HCT116 (cell line): Measurements from ENCODE around the gene ABLIM1. TPM values are rescaled to one million over a fixed set of nuclear protein-coding genes. Genes with fewer than 3 reads are reported as not detected.

Source experiments
- ATAC-seq: fragments of 200-7000 bp; cut with Tn5 transposase; 2 replicates; pipeline ENCODE4 v1.9.1; 2020; ENCODE audit warnings: mild to moderate bottlenecking, moderate library complexity
- BruUV-seq: library from RNA; stranded (reverse); fragments of 400-500 nt; replicated peaks from 2 replicates; lab custom pipeline; 2021; lab: Mats Ljungman, UMichigan
- CTCF ChIA-PET: fragments of 300-600 bp; sonication (Branson Sonifier 250); formaldehyde crosslinking; loops from one replicate; lab custom pipeline; 2021; ENCODE audit warnings: antibody characterized with exemption; lab: Charles Lee
- POLR2A ChIA-PET: fragments of 300-600, 350-600 bp; sonication (Branson Sonifier 250); formaldehyde crosslinking; loops from one replicate; lab custom pipeline; 2021; ENCODE audit warnings: antibody characterized with exemption; lab: Charles Lee
- RAD21 ChIA-PET, 2 experiments: fragments of 300-600 bp; sonication (Branson Sonifier 250); formaldehyde crosslinking; loops; one replicate each; lab custom pipeline; 2023; ENCODE audit warnings: low total read pairs in 2 of 2; ENCODE audit not compliant: uncharacterized antibody in 2 of 2, unreplicated experiment in 2 of 2, low non-redundant PET in 1 of 2; lab: Charles Lee
- DNase-seq: peaks from one replicate; pipeline ENCODE4 v3.0.0-alpha.2; 2010; ENCODE audit warnings: low read depth, low spot score
- H2AFZ ChIP-seq: fragments of 200-600 bp; shearing (Covaris generic), sonication (generic); 2 replicates; pipeline ENCODE4 v1.6.1; 2017; ENCODE audit warnings: low read depth, mixed run types, mixed read lengths, antibody characterized with exemption, low read length; ENCODE audit not compliant: poor library complexity, severe bottlenecking
- H3K27ac ChIP-seq: 2 replicates; pipeline ENCODE4 v1.5.1; 2012; ENCODE audit warnings: low read depth, low read length
- H3K27me3 ChIP-seq: fragments of 200-600 bp; sonication (generic); 2 replicates; pipeline ENCODE4 v1.6.1; 2016; ENCODE audit warnings: mixed run types, low read length, mixed read lengths; ENCODE audit not compliant: insufficient read depth
- H3K36me3 ChIP-seq, 2 experiments: fragments of 200-500 bp in 1 of 2; fragments of 200-600 bp in 1 of 2; sonication (Bioruptor generic) in 1 of 2; sonication (generic) in 1 of 2; 2 replicates each; pipeline versions ENCODE4 v1.5.1 to v1.6.1; 2014 to 2016; ENCODE audit warnings: low read length in 2 of 2, inconsistent platforms in 1 of 2, mixed read lengths in 1 of 2, mixed run types in 1 of 2; ENCODE audit not compliant: insufficient read depth in 2 of 2, control insufficient read depth in 1 of 2
- H3K4me1 ChIP-seq, 2 experiments: fragments of 200-600 bp in 1 of 2; sonication (generic) in 1 of 2; 2 replicates each; pipeline versions ENCODE4 v1.5.1 to v1.6.1; 2012 to 2017; ENCODE audit warnings: low read length in 2 of 2, inconsistent platforms in 1 of 2, mild to moderate bottlenecking in 1 of 2, mixed read lengths in 1 of 2, mixed run types in 1 of 2, moderate library complexity in 1 of 2; ENCODE audit not compliant: insufficient read depth in 2 of 2, control insufficient read depth in 1 of 2
- H3K4me2 ChIP-seq: fragments of 200-600 bp; sonication (generic); 2 replicates; pipeline ENCODE4 v1.6.1; 2017; ENCODE audit warnings: mixed run types, low read length, mixed read lengths
- H3K4me3 ChIP-seq, 2 experiments: fragments of 200-600 bp in 1 of 2; sonication (generic) in 1 of 2; replicated peaks in 1 of 2; 2 replicates each; pipeline ENCODE4 v1.5.1; 2011 to 2016; ENCODE audit warnings: low read length in 2 of 2, control low read depth in 1 of 2, low read depth in 1 of 2, mild to moderate bottlenecking in 1 of 2, mixed read lengths in 1 of 2, mixed run types in 1 of 2
- H3K79me2 ChIP-seq: fragments of 200-600 bp; sonication (generic); 2 replicates; pipeline ENCODE4 v1.6.1; 2017; ENCODE audit warnings: mild to moderate bottlenecking, mixed run types, low read length, moderate library complexity, mixed read lengths; ENCODE audit not compliant: insufficient read depth
- H3K9ac ChIP-seq: fragments of 200-600 bp; sonication (generic); 2 replicates; pipeline ENCODE4 v1.6.1; 2016; ENCODE audit warnings: low read length, mixed read lengths
- H3K9me2 ChIP-seq: fragments of 200-600 bp; sonication (generic), shearing (Covaris generic); 2 replicates; pipeline ENCODE4 v1.6.1; 2017; ENCODE audit warnings: mixed run types, mild to moderate bottlenecking, moderate library complexity; ENCODE audit not compliant: insufficient read depth
- H3K9me3 ChIP-seq, 2 experiments: fragments of 200-500 bp in 1 of 2; fragments of 200-600 bp in 1 of 2; sonication (Bioruptor generic) in 1 of 2; sonication (generic) in 1 of 2; 2 replicates each; pipeline ENCODE4 v1.6.1; 2014 to 2017; ENCODE audit warnings: low read length in 2 of 2, mixed read lengths in 2 of 2, inconsistent platforms in 1 of 2, low read depth in 1 of 2, mild to moderate bottlenecking in 1 of 2, mixed run types in 1 of 2, moderate library complexity in 1 of 2; ENCODE audit not compliant: control insufficient read depth in 1 of 2, insufficient read depth in 1 of 2
- H4K20me1 ChIP-seq: fragments of 200-600 bp; sonication (generic), shearing (Covaris generic); 2 replicates; pipeline ENCODE4 v1.6.1; 2017; ENCODE audit warnings: mixed run types, mild to moderate bottlenecking, moderate library complexity; ENCODE audit not compliant: insufficient read depth
- CBX3 ChIP-seq: IDR thresholded peaks from 2 replicates; pipeline ENCODE4 v1.6.1; 2012; ENCODE audit warnings: low read depth
- CEBPB ChIP-seq: IDR thresholded peaks from 2 replicates; pipeline ENCODE4 v1.6.1; 2012; ENCODE audit warnings: low read depth
- ELF1 ChIP-seq: IDR thresholded peaks from 2 replicates; pipeline ENCODE4 v1.6.1; 2012; ENCODE audit warnings: low read depth, borderline replicate concordance
- EZH2 ChIP-seq: fragments of 200-600 bp; sonication (generic); IDR thresholded peaks from 2 replicates; pipeline ENCODE4 v1.6.1; 2017; ENCODE audit warnings: antibody characterized with exemption, mixed run types
- FOSL1 ChIP-seq: IDR thresholded peaks from 2 replicates; pipeline ENCODE4 v1.6.1; 2012; ENCODE audit warnings: low read depth
- JUND ChIP-seq: IDR thresholded peaks from 2 replicates; pipeline ENCODE4 v1.6.1; 2012
- MAX ChIP-seq: IDR thresholded peaks from 2 replicates; pipeline ENCODE4 v1.6.1; 2012
- POLR2AphosphoS5 ChIP-seq: IDR thresholded peaks from 2 replicates; pipeline ENCODE4 v1.6.1; 2011; ENCODE audit warnings: mild to moderate bottlenecking, low read depth, low read length, moderate library complexity
- SIN3A ChIP-seq: IDR thresholded peaks from 2 replicates; pipeline ENCODE4 v1.6.1; 2012; ENCODE audit warnings: low read depth
- TCF7L2 ChIP-seq: IDR thresholded peaks from 2 replicates; pipeline ENCODE4 v1.7.0; 2011; ENCODE audit warnings: borderline replicate concordance, inconsistent platforms; ENCODE audit not compliant: insufficient read depth, insufficient read length; ENCODE audit errors: extremely low read depth
- YY1 ChIP-seq: IDR thresholded peaks from 2 replicates; pipeline ENCODE4 v1.6.1; 2011; ENCODE audit warnings: low read length, low read depth, moderate library complexity, mild to moderate bottlenecking; ENCODE audit not compliant: insufficient replicate concordance; ENCODE audit errors: extremely low read depth
- ZFX ChIP-seq: fragments of 450-650 bp; IDR thresholded peaks from 2 replicates; pipeline ENCODE4 v1.6.1; 2017
- intact Hi-C: fragments of 100-400 bp; cut with micrococcal nuclease; formaldehyde crosslinking; loops from 2 replicates; pipeline ENCODE4 v1.10.0; 2022
- total RNA-seq: library from RNA; stranded (reverse); gene quantifications from one replicate; pipeline ENCODE4 v1.2.1, GENCODE V29; 2021; ENCODE audit not compliant: unreplicated experiment
- TF ChIP-seq, protein P1 (sequence below): IDR thresholded peaks from 2 replicates; pipeline ENCODE4 v1.6.1; 2012; ENCODE audit warnings: low read depth
- TF ChIP-seq, protein P2 (sequence below): IDR thresholded peaks from 2 replicates; pipeline ENCODE4 v1.6.1; 2011; ENCODE audit warnings: mild to moderate bottlenecking, low read length, moderate library complexity; ENCODE audit not compliant: insufficient replicate concordance; ENCODE audit errors: extremely low read depth

Gene ABLIM1
- total RNA-seq, 1 experiment from 2014 or later = 96.2 TPM

DNA sequence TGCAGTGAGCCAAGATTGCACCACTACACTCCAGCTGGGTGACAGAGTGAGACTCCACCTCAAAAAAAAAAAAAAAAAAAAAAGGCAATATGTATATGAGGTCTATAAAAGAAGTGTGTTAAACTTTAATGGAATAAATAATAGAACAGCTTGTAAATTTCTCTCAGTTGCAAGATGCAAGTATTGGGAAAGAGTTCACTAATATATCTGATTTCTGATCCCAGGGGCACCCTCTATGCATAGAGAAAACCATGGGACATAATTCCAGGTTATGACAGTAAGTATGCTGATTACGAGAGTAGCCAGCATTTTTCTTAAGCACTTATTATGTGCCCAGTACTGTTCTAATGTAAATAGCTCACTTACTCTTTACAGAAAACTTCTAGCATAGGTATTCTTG, 187.7 kb downstream of the ABLIM1 start:
- Histone ChIP-seq H2AFZ (no peak overlapping the region), H3K4me2 (no peak overlapping the region), H3K9me3 (no peaks in the 10 kb centered on the region), H3K4me1 (peaks cover 9 to 10% of the 10 kb centered on the region in 2 experiments; a peak in 2 of 4 replicates), H4K20me1 (no peaks in the 10 kb centered on the region), H3K36me3 (peaks cover 0 to 3% of the 10 kb centered on the region in 2 experiments; a peak in 1 of 4 replicates), H3K9me2 (no peaks in the 10 kb centered on the region), H3K9ac (no peak overlapping the region), H3K27ac (no peak overlapping the region), H3K27me3 (no peaks in the 10 kb centered on the region), H3K4me3 (no peak overlapping the region), H3K79me2 (no peaks in the 10 kb centered on the region)
- no peak for ATAC-seq
- intact Hi-C loops = loop anchor here (5.0 kb wide), 2 partner anchors 57 to 657 kb away; no protein-coding TSS in a partner anchor
- CTCF ChIA-PET = interaction anchor here (0.8 to 2.0 kb wide), 4 partner anchors 9 to 224 kb away, joined by 3 to 17 read pairs (median 6); no protein-coding TSS in a partner anchor
- RAD21 ChIA-PET = interaction anchor here in 1 of 2 experiments (1.5 kb wide), 1 partner anchor 166 kb away, joined by 9 read pairs; no protein-coding TSS in a partner anchor
- TF ChIP-seq TCF7L2 (no peak), FOSL1 (no peak), EZH2 (no peak), CBX3 (no peak), MAX (no peak), JUND (no peak), POLR2AphosphoS5 (no peak), CEBPB (no peak), YY1 (no peak), SIN3A (no peak), ZFX (no peak), ELF1 (no peak)
- TF ChIP-seq, protein P1, sequence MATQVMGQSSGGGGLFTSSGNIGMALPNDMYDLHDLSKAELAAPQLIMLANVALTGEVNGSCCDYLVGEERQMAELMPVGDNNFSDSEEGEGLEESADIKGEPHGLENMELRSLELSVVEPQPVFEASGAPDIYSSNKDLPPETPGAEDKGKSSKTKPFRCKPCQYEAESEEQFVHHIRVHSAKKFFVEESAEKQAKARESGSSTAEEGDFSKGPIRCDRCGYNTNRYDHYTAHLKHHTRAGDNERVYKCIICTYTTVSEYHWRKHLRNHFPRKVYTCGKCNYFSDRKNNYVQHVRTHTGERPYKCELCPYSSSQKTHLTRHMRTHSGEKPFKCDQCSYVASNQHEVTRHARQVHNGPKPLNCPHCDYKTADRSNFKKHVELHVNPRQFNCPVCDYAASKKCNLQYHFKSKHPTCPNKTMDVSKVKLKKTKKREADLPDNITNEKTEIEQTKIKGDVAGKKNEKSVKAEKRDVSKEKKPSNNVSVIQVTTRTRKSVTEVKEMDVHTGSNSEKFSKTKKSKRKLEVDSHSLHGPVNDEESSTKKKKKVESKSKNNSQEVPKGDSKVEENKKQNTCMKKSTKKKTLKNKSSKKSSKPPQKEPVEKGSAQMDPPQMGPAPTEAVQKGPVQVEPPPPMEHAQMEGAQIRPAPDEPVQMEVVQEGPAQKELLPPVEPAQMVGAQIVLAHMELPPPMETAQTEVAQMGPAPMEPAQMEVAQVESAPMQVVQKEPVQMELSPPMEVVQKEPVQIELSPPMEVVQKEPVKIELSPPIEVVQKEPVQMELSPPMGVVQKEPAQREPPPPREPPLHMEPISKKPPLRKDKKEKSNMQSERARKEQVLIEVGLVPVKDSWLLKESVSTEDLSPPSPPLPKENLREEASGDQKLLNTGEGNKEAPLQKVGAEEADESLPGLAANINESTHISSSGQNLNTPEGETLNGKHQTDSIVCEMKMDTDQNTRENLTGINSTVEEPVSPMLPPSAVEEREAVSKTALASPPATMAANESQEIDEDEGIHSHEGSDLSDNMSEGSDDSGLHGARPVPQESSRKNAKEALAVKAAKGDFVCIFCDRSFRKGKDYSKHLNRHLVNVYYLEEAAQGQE = no peak
- TF ChIP-seq, protein P2, sequence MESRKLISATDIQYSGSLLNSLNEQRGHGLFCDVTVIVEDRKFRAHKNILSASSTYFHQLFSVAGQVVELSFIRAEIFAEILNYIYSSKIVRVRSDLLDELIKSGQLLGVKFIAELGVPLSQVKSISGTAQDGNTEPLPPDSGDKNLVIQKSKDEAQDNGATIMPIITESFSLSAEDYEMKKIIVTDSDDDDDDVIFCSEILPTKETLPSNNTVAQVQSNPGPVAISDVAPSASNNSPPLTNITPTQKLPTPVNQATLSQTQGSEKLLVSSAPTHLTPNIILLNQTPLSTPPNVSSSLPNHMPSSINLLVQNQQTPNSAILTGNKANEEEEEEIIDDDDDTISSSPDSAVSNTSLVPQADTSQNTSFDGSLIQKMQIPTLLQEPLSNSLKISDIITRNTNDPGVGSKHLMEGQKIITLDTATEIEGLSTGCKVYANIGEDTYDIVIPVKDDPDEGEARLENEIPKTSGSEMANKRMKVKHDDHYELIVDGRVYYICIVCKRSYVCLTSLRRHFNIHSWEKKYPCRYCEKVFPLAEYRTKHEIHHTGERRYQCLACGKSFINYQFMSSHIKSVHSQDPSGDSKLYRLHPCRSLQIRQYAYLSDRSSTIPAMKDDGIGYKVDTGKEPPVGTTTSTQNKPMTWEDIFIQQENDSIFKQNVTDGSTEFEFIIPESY = no peak
- no peak for DNase-seq
- POLR2A ChIA-PET = no interaction called here
- BruUV-seq = no TSS peak
